Activated CD4-positive, alpha-beta T cell treated with anti-CD3 and anti-CD28 coated beads, Interleukin-2, amount 10 ng/mL, durations not matched to agents 7 days and 5 days (primary cell): ENCODE results near the gene MED17. TPM values are rescaled to one million over a fixed set of nuclear protein-coding genes. Genes with fewer than 3 reads are reported as not detected.

Experiments used
- CTCF ChIA-PET: fragments of 350-600 bp; sonication (Branson Sonifier 250); formaldehyde crosslinking; loops from one replicate; lab custom pipeline; 2021; ENCODE audit warnings: antibody characterized with exemption; lab: Charles Lee
- POLR2A ChIA-PET: fragments of 350-600 bp; sonication (Branson Sonifier 250); formaldehyde crosslinking; loops from one replicate; lab custom pipeline; 2021; ENCODE audit warnings: antibody characterized with exemption; lab: Charles Lee
- DNase-seq: peaks from one replicate; pipeline ENCODE4 v3.0.0-alpha.2; 2020
- H3K27ac Mint-ChIP-seq: one replicate; pipeline ENCODE4 v1.8.0; 2021; ENCODE audit warnings: mild to moderate bottlenecking, moderate library complexity, mixed read lengths
- H3K27me3 Mint-ChIP-seq: one replicate; pipeline ENCODE4 v1.8.0; 2021; ENCODE audit warnings: mixed read lengths
- H3K36me3 Mint-ChIP-seq: one replicate; pipeline ENCODE4 v1.8.0; 2021; ENCODE audit warnings: low read depth, mixed read lengths
- H3K4me1 Mint-ChIP-seq: one replicate; pipeline ENCODE4 v1.8.0; 2021; ENCODE audit warnings: mixed read lengths
- H3K4me3 Mint-ChIP-seq: one replicate; pipeline ENCODE4 v1.8.0; 2021; ENCODE audit warnings: mild to moderate bottlenecking, moderate library complexity, mixed read lengths
- H3K9me3 Mint-ChIP-seq: one replicate; pipeline ENCODE4 v1.8.0; 2021; ENCODE audit warnings: mixed read lengths
- total RNA-seq, 2 experiments: library from RNA; stranded (reverse); gene quantifications; one replicate each; pipeline ENCODE4 v1.2.3, GENCODE V29; 2021

MED17 gene
- total RNA-seq, 2 experiments from 2014 or later, result 40.7 to 42.1 TPM

- H3K27me3 Mint-ChIP-seq, result no peaks in the 10 kb centered on the region
- no peaks in the 10 kb centered on the region for H3K36me3 Mint-ChIP-seq
- H3K4me3 Mint-ChIP-seq, result no peak overlapping the region
- H3K27ac Mint-ChIP-seq, result no peak overlapping the region
- POLR2A ChIA-PET, result no interaction called here
- no peaks in the 10 kb centered on the region for H3K9me3 Mint-ChIP-seq
- CTCF ChIA-PET, result interaction anchor here (0.5 kb wide), 1 partner anchor 32 kb away, joined by 5 read pairs; no protein-coding TSS in a partner anchor
- H3K4me1 Mint-ChIP-seq, result no peaks in the 10 kb centered on the region
- DNase-seq, result no peak
These were observed 43.3 kb downstream of the MED17 start for GRCh38 chr11:93827363-93827762.

DNA sequence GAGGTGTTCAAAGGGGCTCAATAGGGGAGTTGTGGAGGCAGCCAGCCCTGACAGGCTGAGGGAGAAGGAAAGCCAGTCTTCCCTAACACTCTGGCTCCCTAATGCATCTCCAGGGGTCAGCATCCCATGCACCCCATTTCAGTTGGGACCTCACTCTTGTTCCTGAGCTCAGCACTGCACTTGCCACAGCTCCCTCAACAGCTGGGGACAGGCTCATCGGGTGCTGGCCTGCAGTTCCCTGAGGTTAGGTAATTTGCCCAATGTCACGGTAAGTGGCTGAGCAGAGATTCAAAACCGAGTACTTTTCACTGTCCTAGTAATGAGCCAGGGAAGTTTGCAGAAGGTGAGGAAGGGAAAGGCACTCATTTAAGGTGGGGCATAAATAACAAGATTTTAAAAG lies 45.5 kb downstream of the MED17 start:
- ChIA-PET CTCF (interaction anchor here (1.0 kb wide), 1 partner anchor 13 kb away, joined by 4 read pairs; no protein-coding TSS in a partner anchor), POLR2A (no interaction called here)
- H3K4me1 Mint-ChIP-seq, result no peaks in the 10 kb centered on the region
- H3K36me3 Mint-ChIP-seq, result no peaks in the 10 kb centered on the region
- no peak for DNase-seq
- no peaks in the 10 kb centered on the region for H3K27me3 Mint-ChIP-seq
- no peak overlapping the region for H3K4me3 Mint-ChIP-seq
- no peaks in the 10 kb centered on the region for H3K9me3 Mint-ChIP-seq
- H3K27ac Mint-ChIP-seq, result no peak overlapping the region

DNA sequence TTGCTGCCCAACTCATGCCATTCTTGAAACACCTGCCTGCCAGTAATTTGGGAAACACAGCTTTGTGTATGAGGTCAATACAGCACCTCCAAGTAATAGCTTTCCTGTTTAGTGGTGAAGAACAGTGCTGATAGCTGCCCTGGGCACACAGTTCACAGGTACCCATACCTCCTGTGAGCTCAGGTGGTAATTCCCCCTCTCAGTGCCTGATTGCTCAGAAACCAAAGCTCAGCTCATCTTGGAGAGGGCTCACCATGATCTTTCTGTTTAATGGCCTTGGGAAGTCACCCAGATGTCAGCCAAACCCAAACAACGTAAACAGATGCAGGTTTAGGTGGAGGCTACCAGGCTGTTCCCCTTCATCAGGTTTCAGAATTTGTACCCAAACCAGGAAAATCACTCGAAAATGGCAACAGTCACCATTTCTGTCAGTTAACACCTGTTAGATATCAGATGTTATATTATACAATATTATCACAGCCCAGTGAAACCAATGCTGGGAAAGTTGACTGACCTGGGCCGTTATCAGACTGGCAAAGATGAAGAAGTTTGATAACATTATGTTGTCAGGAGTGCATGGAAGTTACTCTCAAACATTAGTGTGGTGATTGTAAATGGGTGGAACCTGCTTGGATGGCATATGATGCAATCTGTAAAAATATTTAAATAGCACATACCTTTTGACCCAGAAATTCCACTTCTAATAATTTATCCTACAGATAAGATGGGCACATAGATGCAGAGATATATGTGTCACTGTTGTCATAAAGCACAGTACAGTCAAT lies 47.5 kb downstream of the MED17 start:
- no peaks in the 10 kb centered on the region for H3K9me3 Mint-ChIP-seq
- H3K4me1 Mint-ChIP-seq, result no peaks in the 10 kb centered on the region
- DNase-seq, result no peak
- H3K4me3 Mint-ChIP-seq, result no peak overlapping the region
- H3K36me3 Mint-ChIP-seq, result no peaks in the 10 kb centered on the region
- ChIA-PET CTCF (no interaction called here), POLR2A (no interaction called here)
- no peaks in the 10 kb centered on the region for H3K27me3 Mint-ChIP-seq
- no peak overlapping the region for H3K27ac Mint-ChIP-seq

DNA sequence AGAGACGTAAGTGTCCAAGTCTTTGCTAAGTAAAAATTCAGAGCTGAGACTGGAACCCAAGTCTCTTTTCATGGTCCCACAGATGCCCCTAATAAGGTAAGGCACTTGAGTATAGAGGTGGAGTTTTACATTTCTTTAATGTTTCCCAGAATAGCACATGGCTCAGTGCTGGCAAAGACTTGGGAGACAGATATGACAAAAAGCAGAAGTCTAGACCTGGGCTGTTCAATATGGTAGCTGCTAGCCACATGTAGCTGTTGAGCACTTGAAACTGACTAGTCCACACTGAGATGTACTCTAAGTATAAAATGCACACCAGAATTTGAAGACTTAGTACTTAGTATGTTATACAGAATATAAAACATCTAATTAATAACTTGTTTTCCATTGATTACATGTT lies 48.7 kb downstream of the MED17 start:
- no peak overlapping the region for H3K27ac Mint-ChIP-seq
- DNase-seq, result no peak
- H3K4me1 Mint-ChIP-seq, result no peaks in the 10 kb centered on the region
- no peaks in the 10 kb centered on the region for H3K36me3 Mint-ChIP-seq
- H3K27me3 Mint-ChIP-seq, result no peaks in the 10 kb centered on the region
- H3K4me3 Mint-ChIP-seq, result no peak overlapping the region
- POLR2A ChIA-PET, result no interaction called here
- CTCF ChIA-PET, result no interaction called here
- H3K9me3 Mint-ChIP-seq, result no peaks in the 10 kb centered on the region

DNA sequence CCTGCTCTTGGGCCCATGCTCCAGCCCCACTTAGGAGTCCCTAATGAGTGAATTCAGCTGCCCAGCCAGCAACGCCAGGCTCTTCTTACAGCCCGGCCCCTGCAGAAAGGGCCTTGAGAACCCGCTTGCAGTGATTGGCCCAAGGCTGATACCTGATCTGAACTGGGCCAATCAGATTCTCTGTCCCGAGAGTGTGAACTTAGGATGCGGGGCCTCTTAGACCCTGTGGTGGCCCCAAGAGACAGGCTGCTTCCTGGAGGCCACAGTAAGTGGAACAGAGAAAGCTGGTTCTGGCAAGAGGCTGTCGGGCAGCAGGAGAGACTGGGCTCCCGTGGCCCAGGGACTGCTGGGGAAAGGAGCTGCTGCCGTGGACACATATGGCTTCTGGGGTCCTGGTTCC lies 54.9 kb downstream of the MED17 start:
- ChIA-PET CTCF (no interaction called here), POLR2A (no interaction called here)
- Mint-ChIP-seq H3K4me3 (no peak overlapping the region), H3K27me3 (no peaks in the 10 kb centered on the region), H3K27ac (no peak overlapping the region), H3K36me3 (no peaks in the 10 kb centered on the region), H3K9me3 (no peaks in the 10 kb centered on the region), H3K4me1 (no peaks in the 10 kb centered on the region)
- DNase-seq, result no peak

DNA sequence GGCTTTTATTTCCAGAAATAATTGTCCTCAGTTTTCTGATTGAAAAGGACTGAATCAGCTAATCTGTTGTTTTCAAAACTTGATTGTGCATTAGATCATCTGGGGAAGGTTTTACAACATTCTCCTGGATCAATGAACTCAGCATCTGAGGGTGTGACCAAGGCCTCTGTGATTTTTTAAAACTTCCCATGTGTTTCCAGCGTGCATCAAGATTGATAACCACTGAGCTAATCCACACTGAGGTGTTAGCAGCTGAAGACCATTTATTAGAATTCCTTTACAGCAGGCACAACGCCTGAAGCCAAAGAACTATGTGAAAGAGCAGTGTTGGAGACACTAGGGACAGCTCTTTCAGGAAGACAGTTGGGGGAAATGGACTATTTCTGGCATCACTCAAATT lies 56.1 kb downstream of the MED17 start:
- CTCF ChIA-PET, result no interaction called here
- Mint-ChIP-seq H3K4me1 (no peaks in the 10 kb centered on the region), H3K4me3 (no peak overlapping the region), H3K36me3 (no peaks in the 10 kb centered on the region), H3K9me3 (no peaks in the 10 kb centered on the region), H3K27me3 (no peaks in the 10 kb centered on the region), H3K27ac (no peak overlapping the region)
- POLR2A ChIA-PET, result no interaction called here
- DNase-seq, result no peak

DNA sequence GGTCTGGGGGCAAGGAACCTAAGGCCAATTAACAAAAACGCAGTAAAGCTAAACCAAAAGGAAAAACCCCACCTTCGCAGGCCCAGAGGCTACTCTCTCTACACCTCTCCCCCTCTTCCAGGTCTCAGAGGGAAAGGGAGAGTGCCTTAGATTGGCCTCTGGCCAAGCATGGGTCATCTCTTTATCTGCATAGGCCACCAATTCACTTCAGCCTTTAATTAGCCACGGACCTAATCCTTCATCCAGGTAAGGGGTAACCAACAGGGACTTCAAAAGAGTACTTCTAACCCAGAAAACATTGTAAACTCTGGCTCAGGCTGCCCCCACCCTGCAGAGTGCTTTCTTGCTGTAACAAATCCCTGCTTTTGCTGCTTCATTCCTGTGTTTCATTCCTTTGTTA lies 56.9 kb downstream of the MED17 start:
- Mint-ChIP-seq H3K9me3 (no peaks in the 10 kb centered on the region), H3K27me3 (peaks cover 2% of the 10 kb centered on the region), H3K4me1 (no peaks in the 10 kb centered on the region), H3K36me3 (no peaks in the 10 kb centered on the region), H3K27ac (no peak overlapping the region), H3K4me3 (no peak overlapping the region)
- DNase-seq, result no peak
- ChIA-PET CTCF (no interaction called here), POLR2A (no interaction called here)

DNA sequence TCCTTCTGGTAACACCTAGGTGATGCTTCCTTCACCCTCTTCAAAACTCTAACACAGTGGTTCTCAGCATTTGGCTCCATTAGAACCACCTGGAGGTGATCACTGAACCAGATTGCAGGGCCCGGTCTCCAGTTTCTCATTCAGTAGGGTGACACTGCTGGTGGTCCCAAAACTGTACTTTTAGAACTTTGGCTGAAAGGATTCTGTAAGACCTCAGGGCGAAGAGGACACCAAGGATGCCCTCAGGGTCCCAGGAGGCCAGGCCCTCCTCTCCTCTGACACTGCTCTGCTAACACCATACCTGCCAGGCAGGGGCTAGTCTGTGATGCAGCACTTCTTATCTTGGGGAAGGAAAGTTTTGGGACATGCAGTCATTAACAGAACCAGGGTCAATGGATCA lies 57.4 kb downstream of the MED17 start:
- H3K4me1 Mint-ChIP-seq, result no peaks in the 10 kb centered on the region
- H3K27me3 Mint-ChIP-seq, result peaks cover 2% of the 10 kb centered on the region
- no peak overlapping the region for H3K27ac Mint-ChIP-seq
- no peak overlapping the region for H3K4me3 Mint-ChIP-seq
- ChIA-PET POLR2A (no interaction called here), CTCF (interaction anchor here (1.8 kb wide), 1 partner anchor 12 kb away, joined by 4 read pairs; no protein-coding TSS in a partner anchor)
- DNase-seq, result no peak
- no peaks in the 10 kb centered on the region for H3K9me3 Mint-ChIP-seq
- H3K36me3 Mint-ChIP-seq, result no peaks in the 10 kb centered on the region

GRCh38 chr11:93842034-93842433 lies 58.0 kb downstream of the MED17 start:
- H3K27me3 Mint-ChIP-seq, result peaks cover 2% of the 10 kb centered on the region

DNA sequence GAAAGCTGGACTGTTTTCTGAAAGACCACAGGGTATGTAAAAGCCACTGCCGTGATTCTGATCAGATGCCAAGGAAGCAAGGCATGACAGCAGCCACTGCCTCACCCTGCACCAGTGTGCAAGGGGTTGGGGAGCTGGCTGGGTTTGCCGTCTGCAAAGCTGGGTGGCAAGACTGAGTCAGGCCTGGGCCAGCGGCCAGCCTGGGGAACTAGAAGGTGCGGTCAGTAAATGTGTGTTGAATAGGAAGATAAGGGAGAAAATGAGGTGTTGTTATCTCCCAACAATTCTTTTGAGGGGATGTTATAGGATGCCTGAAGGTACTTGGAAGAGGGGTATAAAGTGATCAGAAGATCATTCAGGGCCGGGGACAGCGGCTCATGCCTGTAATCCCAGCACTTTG lies 58.4 kb downstream of the MED17 start:
- H3K27ac Mint-ChIP-seq, result no peak overlapping the region
- no peaks in the 10 kb centered on the region for H3K36me3 Mint-ChIP-seq
- DNase-seq, result no peak
- H3K9me3 Mint-ChIP-seq, result no peaks in the 10 kb centered on the region
- H3K4me3 Mint-ChIP-seq, result no peak overlapping the region
- ChIA-PET CTCF (interaction anchor here (1.8 kb wide), 1 partner anchor 13 kb away, joined by 4 read pairs; no protein-coding TSS in a partner anchor), POLR2A (no interaction called here)
- H3K27me3 Mint-ChIP-seq, result peaks cover 2% of the 10 kb centered on the region
- no peaks in the 10 kb centered on the region for H3K4me1 Mint-ChIP-seq

More at GRCh38 chr11:93842034-93842433, 58.0 kb downstream of the MED17 start:
- Mint-ChIP-seq H3K4me3 (no peak overlapping the region), H3K36me3 (no peaks in the 10 kb centered on the region), H3K4me1 (no peaks in the 10 kb centered on the region), H3K9me3 (no peaks in the 10 kb centered on the region), H3K27ac (no peak overlapping the region)
- DNase-seq, result no peak
- CTCF ChIA-PET, result interaction anchor here (1.8 kb wide), 1 partner anchor 12 kb away, joined by 4 read pairs; no protein-coding TSS in a partner anchor
- POLR2A ChIA-PET, result no interaction called here

- CTCF ChIA-PET, result no interaction called here
These were observed 59.8 kb downstream of the MED17 start for GRCh38 chr11:93843906-93844305.

GRCh38 chr11:93844568-93844967 lies 60.5 kb downstream of the MED17 start:
- no peak for DNase-seq
- Mint-ChIP-seq H3K27ac (no peak overlapping the region), H3K4me1 (peaks cover 2% of the 10 kb centered on the region), H3K4me3 (no peak overlapping the region), H3K36me3 (no peaks in the 10 kb centered on the region), H3K27me3 (peaks cover 5% of the 10 kb centered on the region), H3K9me3 (no peaks in the 10 kb centered on the region)
- ChIA-PET POLR2A (no interaction called here), CTCF (no interaction called here)

More at GRCh38 chr11:93843906-93844305, 59.8 kb downstream of the MED17 start:
- POLR2A ChIA-PET, result no interaction called here
- Mint-ChIP-seq H3K27ac (no peak overlapping the region), H3K27me3 (peaks cover 2% of the 10 kb centered on the region), H3K36me3 (no peaks in the 10 kb centered on the region), H3K4me3 (no peak overlapping the region), H3K9me3 (no peaks in the 10 kb centered on the region), H3K4me1 (no peaks in the 10 kb centered on the region)
- DNase-seq, result no peak

DNA sequence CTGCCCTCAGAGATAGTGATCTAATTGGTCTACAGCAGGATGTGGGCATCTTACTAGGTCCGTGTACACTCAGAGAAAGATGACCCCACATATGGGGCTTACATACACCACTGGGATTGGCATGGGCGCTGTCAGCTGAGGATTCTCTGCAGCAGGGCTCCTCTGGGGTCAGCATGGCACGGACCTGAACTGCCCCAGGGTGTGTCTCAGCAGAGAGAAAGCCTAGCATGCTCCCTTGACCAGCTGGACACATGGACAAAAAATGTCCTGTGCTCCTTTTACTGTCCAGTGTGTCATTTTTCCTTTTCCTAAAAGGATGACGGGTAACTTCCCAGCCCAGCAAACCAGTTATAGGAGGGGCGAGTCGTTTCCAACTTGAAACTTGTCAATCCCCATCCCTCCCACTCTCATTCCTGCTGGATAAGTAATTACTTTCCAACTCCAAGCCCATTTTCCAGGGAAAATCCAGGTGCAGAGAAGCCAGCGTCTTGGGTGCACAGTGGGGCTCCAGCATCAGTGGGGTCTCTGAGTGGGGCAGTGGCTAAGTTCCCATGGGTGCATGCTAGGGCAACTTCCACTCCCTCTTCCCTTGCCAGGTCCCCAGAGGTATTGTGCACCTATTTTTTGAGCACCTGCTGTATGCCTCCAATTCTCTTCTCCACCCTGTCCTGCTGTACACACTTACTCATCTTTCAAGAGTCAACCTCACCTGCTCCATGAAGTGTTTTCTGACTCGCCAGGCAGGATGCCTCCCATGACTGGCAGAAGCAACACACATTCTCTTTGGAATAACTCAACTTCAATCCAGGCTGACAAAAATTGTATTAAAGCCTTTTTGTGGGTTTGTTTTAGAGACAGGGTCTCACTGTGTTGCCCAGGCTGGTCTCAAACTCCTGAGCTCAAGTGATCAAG lies 61.4 kb downstream of the MED17 start:
- DNase-seq, result no peak
- POLR2A ChIA-PET, result no interaction called here
- CTCF ChIA-PET, result interaction anchor here (1.0 kb wide), 1 partner anchor 31 kb away, joined by 4 read pairs; no protein-coding TSS in a partner anchor
- Mint-ChIP-seq H3K4me3 (no peak overlapping the region), H3K27me3 (peaks cover 7% of the 10 kb centered on the region), H3K9me3 (no peaks in the 10 kb centered on the region), H3K27ac (no peak overlapping the region), H3K36me3 (no peaks in the 10 kb centered on the region), H3K4me1 (peaks cover 4% of the 10 kb centered on the region)
